ENCODE measurements around the gene STYXL1.

DNA sequence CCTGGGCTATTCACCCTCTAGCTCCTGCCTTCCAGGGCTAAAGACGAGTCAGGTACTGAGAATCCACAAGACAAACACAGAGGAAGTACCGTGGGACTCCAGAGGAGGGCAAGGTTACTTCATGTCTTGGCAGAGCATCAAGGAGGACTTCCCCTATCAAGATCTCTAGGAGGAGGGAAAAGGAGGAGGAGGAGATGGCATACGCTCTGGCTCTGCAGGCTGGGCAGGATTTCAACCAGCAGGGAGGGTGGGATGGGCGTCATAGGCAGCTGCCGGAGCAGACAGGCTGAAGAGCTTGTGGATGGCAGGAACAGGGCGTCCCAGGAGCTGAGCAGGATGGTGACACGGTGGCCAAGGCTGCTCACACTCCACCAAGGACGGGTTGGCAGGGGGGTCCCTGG is 21.4 kb upstream of the STYXL1 start:
- TF ChIP-seq, protein P1, sequence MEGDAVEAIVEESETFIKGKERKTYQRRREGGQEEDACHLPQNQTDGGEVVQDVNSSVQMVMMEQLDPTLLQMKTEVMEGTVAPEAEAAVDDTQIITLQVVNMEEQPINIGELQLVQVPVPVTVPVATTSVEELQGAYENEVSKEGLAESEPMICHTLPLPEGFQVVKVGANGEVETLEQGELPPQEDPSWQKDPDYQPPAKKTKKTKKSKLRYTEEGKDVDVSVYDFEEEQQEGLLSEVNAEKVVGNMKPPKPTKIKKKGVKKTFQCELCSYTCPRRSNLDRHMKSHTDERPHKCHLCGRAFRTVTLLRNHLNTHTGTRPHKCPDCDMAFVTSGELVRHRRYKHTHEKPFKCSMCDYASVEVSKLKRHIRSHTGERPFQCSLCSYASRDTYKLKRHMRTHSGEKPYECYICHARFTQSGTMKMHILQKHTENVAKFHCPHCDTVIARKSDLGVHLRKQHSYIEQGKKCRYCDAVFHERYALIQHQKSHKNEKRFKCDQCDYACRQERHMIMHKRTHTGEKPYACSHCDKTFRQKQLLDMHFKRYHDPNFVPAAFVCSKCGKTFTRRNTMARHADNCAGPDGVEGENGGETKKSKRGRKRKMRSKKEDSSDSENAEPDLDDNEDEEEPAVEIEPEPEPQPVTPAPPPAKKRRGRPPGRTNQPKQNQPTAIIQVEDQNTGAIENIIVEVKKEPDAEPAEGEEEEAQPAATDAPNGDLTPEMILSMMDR (IDR thresholded peaks at IDR 0.05): peak; percentile 11 to 59 (median 55)
- TF ChIP-seq POLR2A (IDR thresholded peaks at IDR 0.05): peak in 1 of 2 donors; percentile 20
